ENCODE measurements around the gene ATG4B.

- TF ChIP-seq SIN3A (IDR thresholded peaks at IDR 0.05; ENCODE audit: borderline replicate concordance in 2 of 2, control insufficient read depth in 1 of 2, low read depth in 2 of 2, low read length in 2 of 2) = no peak
- no peak for TF ChIP-seq GTF2F1 (IDR thresholded peaks at IDR 0.05; ENCODE audit: low read depth, low read length)
- TF ChIP-seq POLR2A (conservative IDR thresholded peaks at IDR 0.05) = no peak
- no peak for TF ChIP-seq HMBOX1 (IDR thresholded peaks at IDR 0.05)
- TF ChIP-seq THRA (IDR thresholded peaks at IDR 0.05) = no peak
- no peak for TF ChIP-seq REST (IDR thresholded peaks at IDR 0.05; ENCODE audit: borderline replicate concordance)
- no peak for TF ChIP-seq REST (CRISPR knock-in tag; IDR thresholded peaks at IDR 0.05; ENCODE audit: low read depth)
- TF ChIP-seq CTCF (IDR thresholded peaks at IDR 0.05 in 2 of 3, conservative IDR thresholded peaks at IDR 0.05 in 1 of 3; ENCODE audit: insufficient read depth in 2 of 3, low read depth in 1 of 3, low read length in 3 of 3) = no peak
- no peak for TF ChIP-seq ZFP36 (IDR thresholded peaks at IDR 0.05; ENCODE audit: low read depth, low read length, partially characterized antibody)
- no peak for TF ChIP-seq NR3C1 (CRISPR knock-in tag; IDR thresholded peaks at IDR 0.05)
- no peak for TF ChIP-seq CEBPG (CRISPR knock-in tag; IDR thresholded peaks at IDR 0.05)
- TF ChIP-seq CEBPG (tag; conservative IDR thresholded peaks at IDR 0.05 in 1 of 2, IDR thresholded peaks at IDR 0.05 in 1 of 2) = no peak
- no peak for TF ChIP-seq RFX5 (IDR thresholded peaks at IDR 0.05; ENCODE audit: low read depth, low read length)
- no peak for TF ChIP-seq EP300 (IDR thresholded peaks at IDR 0.05; ENCODE audit: low read length)
- no peak for TF ChIP-seq KDM2B (CRISPR knock-in tag; IDR thresholded peaks at IDR 0.05)
Observed at GRCh38 chr2:241601841-241602240, 35.7 kb upstream of the ATG4B start.
